ENCODE measurements around the gene SCN9A.
"Not testable (repeated sequence)": the region's sequence is repeated elsewhere in the genome, so short reads cannot be mapped to it uniquely, and the experiment has no call there.

SCN9A gene

GRCh38 chr2:166375195-166375735 lies 479 bp downstream of the SCN9A start:
- no peak for DNase-seq (ENCODE audit: low read depth in 2 of 2)

DNA sequence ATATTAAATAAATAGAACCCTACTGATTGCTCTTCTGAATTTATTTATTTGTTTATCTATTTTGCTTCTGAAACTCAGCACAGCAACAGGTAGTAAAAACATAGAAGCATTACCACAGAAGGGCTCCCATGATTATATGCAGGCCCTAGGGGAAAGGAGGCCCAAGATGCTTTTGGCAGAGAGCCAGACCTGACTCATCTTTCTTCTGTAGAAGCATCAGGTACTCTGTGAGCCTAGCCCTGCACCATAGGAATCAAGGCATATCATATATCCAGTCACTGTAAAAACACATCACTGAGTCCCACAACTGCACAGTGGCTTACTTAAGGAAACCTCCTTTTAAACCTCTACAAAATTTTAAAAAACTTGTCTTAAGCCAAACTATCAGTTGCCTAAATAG lies 1.8 kb downstream of the SCN9A start:
- no peak for DNase-seq (ENCODE audit: low read depth in 2 of 2)

- DNase-seq (ENCODE audit: low read depth in 2 of 2), result no peak
Observed at GRCh38 chr2:166373539-166373938, 2.2 kb downstream of the SCN9A start.

DNA sequence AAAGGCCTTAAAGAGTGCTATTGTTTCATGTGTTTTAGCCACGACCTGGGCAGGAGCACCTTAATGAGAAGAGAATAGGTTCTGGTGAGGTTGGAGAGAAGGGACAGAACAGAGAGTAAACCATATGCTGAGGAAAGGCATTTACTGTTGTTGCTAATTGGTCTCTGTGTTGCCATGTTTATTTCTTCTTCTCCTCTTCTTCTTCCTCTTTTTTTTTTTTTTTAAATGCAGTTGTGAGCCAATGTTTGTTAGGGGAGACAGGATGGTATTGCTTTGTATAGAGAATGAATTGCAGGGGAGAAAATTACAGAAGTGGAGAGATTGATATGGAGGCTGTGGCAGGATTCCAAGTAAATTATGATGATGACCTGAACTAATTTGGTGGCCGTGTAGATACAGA lies 2.6 kb downstream of the SCN9A start:
- DNase-seq (ENCODE audit: low read depth in 2 of 2), result no peak

DNA sequence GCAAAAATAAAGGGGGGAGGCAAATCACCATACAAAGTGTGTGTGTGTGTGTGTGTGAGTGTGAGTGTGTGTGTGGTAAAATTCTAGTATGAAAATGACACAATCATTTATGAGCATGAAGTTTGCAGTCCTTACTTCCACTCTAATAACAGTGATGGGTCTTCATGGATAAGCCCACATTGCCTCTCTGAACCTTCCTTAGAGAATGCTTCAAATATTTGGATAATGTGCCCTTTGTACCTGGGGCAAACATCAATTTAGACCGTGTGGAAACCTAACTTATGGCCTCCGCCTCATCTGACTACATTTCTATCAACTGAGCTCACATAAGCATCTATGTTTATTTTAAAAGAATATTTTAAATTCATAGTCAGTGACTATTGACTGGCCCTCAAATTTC lies 3.7 kb downstream of the SCN9A start:
- DNase-seq (ENCODE audit: low read depth in 2 of 2), result no peak

DNA sequence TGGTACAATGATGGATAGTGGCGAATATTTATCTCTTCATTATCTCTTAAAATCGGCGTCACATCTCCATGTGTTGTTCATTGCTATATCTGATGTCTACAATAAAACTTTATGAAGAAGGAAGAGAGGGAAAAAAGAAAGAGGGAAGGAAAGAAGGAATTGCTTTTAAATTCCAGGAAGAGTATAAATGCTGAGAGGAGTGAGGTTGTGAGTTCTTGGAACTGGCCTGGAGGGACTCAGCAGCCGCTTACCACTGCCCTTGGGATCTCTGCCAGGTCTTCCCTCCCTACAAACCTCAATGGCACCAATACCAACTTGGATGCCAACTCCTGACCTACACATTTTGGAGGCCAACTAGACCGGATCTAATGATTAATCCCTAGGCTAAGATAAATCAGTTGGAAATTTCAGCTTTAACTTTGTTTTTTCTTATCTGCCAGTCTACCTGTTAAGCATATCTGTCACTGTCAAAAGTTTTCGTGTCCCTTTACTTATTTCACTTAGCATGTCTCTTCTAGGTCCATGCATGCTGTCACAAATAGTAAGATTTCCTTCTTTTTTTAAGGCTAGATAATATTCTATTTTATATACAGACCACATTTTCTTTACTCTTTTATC lies 9.8 kb downstream of the SCN9A start:
- no peak for DNase-seq (ENCODE audit: low read depth in 2 of 2)

DNA sequence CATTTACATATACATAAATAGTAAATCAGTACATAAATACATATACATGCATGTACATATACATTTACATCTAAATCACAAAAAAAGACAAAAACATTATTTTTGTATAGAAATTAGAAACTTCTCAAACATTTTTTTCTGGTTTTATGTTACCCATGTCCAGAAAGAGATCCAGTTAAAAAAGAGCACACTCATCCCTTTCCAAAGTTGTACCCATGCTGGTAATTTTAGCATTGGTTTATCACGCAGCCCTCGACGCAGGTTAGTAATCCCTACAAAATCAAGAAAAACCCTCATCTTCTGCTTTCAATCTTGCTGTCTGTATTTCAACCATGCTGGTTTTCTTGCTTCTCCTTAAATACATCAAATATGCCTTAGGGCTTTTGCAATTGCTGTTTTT lies 10.5 kb downstream of the SCN9A start:
- DNase-seq (ENCODE audit: low read depth in 2 of 2), result no peak

GRCh38 chr2:166364476-166365161 lies 11.1 kb downstream of the SCN9A start:
- DNase-seq (ENCODE audit: low read depth in 2 of 2), result no peak

DNA sequence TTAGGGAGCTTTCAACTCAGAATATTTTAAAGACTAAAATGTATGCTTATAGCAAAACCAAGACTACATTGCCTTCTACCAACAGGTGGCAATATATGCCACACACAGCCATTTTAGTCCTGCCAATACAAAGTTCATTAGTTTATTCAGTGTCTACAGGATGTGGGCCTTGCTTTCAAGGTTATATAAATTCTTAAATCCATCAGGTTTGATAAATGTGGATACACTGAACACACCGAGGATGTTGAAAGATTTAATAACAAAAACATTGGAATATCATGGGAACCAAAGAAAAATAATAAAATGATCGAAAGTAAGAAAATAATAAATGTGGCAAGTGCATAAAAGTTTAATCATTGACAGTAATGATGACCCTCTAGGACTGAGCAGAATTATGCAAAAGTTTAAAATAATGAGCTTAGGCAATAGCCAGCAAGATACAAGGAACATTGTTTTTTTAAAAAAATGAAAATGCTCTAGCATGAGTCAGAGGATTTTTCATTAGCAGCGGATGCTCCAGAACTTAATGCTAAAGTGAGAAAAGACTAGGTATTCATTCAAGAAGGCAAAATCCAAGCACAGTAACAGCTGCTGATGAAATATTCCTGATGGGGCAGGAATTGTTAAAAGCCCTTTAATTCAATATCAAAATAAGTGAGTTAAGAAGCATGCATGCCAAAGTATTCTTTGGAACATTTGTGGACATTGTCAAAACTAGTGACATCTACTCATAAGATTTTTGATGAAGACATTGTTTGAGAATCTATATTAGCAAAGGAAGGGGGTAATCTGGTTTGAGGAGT lies 14.2 kb downstream of the SCN9A start:
- no peak for DNase-seq (ENCODE audit: low read depth in 2 of 2)

- no peak for DNase-seq (ENCODE audit: low read depth in 2 of 2)
Observed at GRCh38 chr2:166360906-166361305, 14.8 kb downstream of the SCN9A start.

GRCh38 chr2:166360426-166360825 lies 15.3 kb downstream of the SCN9A start:
- no peak for DNase-seq (ENCODE audit: low read depth in 2 of 2)

GRCh38 chr2:166357950-166358321 lies 17.8 kb downstream of the SCN9A start:
- not testable (repeated sequence) for DNase-seq (ENCODE audit: low read depth in 2 of 2)

GRCh38 chr2:166357068-166357949 lies 18.4 kb downstream of the SCN9A start:
- no peak for DNase-seq (ENCODE audit: low read depth in 2 of 2)

- no peak for DNase-seq (ENCODE audit: low read depth in 2 of 2)
Observed at GRCh38 chr2:166351319-166351718, 24.4 kb downstream of the SCN9A start.

DNA sequence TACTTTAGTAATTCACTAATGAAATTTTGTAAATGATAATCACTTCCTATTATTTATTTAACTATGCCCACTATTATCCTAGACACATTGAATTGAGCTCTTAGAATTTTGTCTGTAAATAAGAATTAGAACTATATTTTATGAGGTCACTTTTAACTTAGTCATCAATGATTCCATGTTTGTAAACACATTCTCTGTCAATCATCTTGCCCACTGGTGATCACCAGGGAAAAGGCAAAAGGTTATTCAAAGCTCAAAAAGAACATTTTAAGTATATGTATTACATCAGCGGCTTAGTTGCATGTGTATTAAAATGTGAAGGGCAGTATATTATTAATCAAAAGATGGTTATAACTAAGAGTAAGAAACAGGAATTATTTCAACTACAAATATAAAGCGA lies 25.2 kb downstream of the SCN9A start:
- no peak for DNase-seq (ENCODE audit: low read depth in 2 of 2)

GRCh38 chr2:166344286-166345113 lies 31.2 kb downstream of the SCN9A start:
- DNase-seq (ENCODE audit: low read depth in 2 of 2), result no peak

- DNase-seq (ENCODE audit: low read depth in 2 of 2), result no peak
Observed at GRCh38 chr2:166343467-166343866, 32.3 kb downstream of the SCN9A start.

GRCh38 chr2:166341426-166341825 lies 34.3 kb downstream of the SCN9A start:
- no peak for DNase-seq (ENCODE audit: low read depth in 2 of 2)

- no peak for DNase-seq (ENCODE audit: low read depth in 2 of 2)
Observed at GRCh38 chr2:166338831-166339339, 36.9 kb downstream of the SCN9A start.

DNA sequence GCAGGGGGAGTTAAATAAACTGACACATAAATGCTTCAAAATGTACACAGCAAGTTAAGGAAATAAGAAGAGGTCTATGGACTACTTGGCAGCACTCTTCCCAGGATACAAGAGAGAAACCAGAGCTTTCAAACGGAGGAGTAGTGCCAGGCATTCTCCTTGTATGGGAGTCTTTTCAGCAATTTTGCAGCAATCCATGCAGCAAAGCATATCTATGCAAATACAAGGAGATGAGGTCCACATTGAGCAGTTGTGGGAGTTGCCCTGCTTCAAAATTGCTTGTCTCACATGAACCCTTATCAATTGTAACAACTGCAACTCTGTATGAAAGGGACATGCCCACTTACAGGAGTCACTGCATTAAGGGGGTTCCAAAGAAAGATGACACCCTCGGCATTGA lies 37.8 kb downstream of the SCN9A start:
- no peak for DNase-seq (ENCODE audit: low read depth in 2 of 2)

GRCh38 chr2:166335284-166335683 lies 40.5 kb downstream of the SCN9A start:
- DNase-seq (ENCODE audit: low read depth in 2 of 2), result no peak

Data from stimulated activated CD4-positive, alpha-beta T cell treated with anti-CD3 and anti-CD28 coated beads, Interleukin-1b, Interleukin-23, amount 100 ng/mL, for 4 hours (primary cell).